SK-N-SH treated with all-trans-retinoic acid at 6 μM for 48 hours (cell line): ENCODE measurements around the gene PTRH1.

Experiments
- GLIS3 ChIP-seq: fragments of 250-450 bp; sonication (Bioruptor Pico); IDR thresholded peaks from 2 replicates; pipeline ENCODE4 v1.5.0; 2020; ENCODE audit warnings: mild to moderate bottlenecking, moderate library complexity
- ISL1 ChIP-seq: fragments of 250-450 bp; sonication (Bioruptor Pico); IDR thresholded peaks from 2 replicates; pipeline ENCODE4 v2.1.2; 2022; ENCODE audit warnings: mild to moderate bottlenecking, moderate library complexity
- RARB ChIP-seq: fragments of 250-450 bp; sonication (Bioruptor Pico); IDR thresholded peaks from 2 replicates; pipeline ENCODE4 v1.8.0; 2021; ENCODE audit warnings: mild to moderate bottlenecking, moderate library complexity
- ZFP3 ChIP-seq: fragments of 250-450 bp; sonication (Bioruptor Pico); IDR thresholded peaks from 2 replicates; pipeline ENCODE4 v1.5.0; 2020; ENCODE audit warnings: mild to moderate bottlenecking, moderate library complexity
- ZNF70 ChIP-seq: fragments of 450-650 bp; formaldehyde crosslinking; IDR thresholded peaks from 2 replicates; pipeline ENCODE4 v1.5.0; 2020; ENCODE audit warnings: mild to moderate bottlenecking, moderate library complexity
- TF ChIP-seq, protein P1 (sequence below): fragments of 250-450 bp; sonication (Bioruptor Pico); IDR thresholded peaks from 2 replicates; pipeline ENCODE4 v1.8.0; 2020; ENCODE audit warnings: mild to moderate bottlenecking, moderate library complexity, borderline replicate concordance
- TF ChIP-seq, protein P2 (sequence below): fragments of 250-450 bp; sonication (Bioruptor Pico); IDR thresholded peaks from 2 replicates; pipeline ENCODE4 v1.5.1; 2021; ENCODE audit warnings: mild to moderate bottlenecking, moderate library complexity

DNA sequence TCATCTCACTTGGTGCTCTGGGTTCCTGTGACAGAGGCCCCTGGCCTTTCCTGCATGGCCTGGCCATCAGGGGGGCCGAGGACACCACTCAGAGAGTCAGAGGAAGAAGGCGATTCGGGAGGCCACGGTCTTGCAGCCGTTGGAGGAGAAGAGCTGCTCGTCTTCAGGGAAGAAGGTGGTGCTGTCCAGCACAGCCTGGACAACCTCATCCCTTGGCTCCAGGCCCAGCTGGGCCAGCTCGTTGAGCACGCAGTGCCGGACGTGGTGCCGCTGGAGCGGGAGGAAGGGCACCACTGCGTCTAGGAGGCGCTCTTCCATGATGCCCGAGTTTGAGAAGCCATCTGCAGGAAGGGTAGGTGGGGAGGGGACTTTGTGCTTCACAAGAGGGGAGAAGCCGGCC, 16.5 kb upstream of the PTRH1 start:
- TF ChIP-seq, protein P1, sequence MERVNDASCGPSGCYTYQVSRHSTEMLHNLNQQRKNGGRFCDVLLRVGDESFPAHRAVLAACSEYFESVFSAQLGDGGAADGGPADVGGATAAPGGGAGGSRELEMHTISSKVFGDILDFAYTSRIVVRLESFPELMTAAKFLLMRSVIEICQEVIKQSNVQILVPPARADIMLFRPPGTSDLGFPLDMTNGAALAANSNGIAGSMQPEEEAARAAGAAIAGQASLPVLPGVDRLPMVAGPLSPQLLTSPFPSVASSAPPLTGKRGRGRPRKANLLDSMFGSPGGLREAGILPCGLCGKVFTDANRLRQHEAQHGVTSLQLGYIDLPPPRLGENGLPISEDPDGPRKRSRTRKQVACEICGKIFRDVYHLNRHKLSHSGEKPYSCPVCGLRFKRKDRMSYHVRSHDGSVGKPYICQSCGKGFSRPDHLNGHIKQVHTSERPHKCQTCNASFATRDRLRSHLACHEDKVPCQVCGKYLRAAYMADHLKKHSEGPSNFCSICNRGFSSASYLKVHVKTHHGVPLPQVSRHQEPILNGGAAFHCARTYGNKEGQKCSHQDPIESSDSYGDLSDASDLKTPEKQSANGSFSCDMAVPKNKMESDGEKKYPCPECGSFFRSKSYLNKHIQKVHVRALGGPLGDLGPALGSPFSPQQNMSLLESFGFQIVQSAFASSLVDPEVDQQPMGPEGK (CRISPR knock-in tag), result no peak
- TF ChIP-seq ZFP3 (CRISPR knock-in tag), result no peak
- TF ChIP-seq GLIS3, result no peak
- TF ChIP-seq ISL1, result no peak
- no peak for TF ChIP-seq ZNF70 (CRISPR knock-in tag)
- TF ChIP-seq RARB (CRISPR knock-in tag), result no peak
- TF ChIP-seq, protein P2, sequence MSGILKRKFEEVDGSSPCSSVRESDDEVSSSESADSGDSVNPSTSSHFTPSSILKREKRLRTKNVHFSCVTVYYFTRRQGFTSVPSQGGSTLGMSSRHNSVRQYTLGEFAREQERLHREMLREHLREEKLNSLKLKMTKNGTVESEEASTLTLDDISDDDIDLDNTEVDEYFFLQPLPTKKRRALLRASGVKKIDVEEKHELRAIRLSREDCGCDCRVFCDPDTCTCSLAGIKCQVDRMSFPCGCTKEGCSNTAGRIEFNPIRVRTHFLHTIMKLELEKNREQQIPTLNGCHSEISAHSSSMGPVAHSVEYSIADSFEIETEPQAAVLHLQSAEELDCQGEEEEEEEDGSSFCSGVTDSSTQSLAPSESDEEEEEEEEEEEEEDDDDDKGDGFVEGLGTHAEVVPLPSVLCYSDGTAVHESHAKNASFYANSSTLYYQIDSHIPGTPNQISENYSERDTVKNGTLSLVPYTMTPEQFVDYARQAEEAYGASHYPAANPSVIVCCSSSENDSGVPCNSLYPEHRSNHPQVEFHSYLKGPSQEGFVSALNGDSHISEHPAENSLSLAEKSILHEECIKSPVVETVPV, result no peak
